A549 (cell line): ENCODE measurements around the gene SSBP3.

Experiments
- CTCF ChIP-seq: fragments of >200 bp; sonication (Bioruptor Twin); formaldehyde crosslinking; IDR thresholded peaks from 3 replicates; pipeline ENCODE4 v1.5.1; 2016
- EP300 ChIP-seq, 2 experiments: fragments of >200 bp; sonication (Bioruptor Twin); formaldehyde crosslinking; IDR thresholded peaks; 2 replicates in 1 of 2; 3 replicates in 1 of 2; pipeline ENCODE4 v1.6.1; 2016 to 2017
- JUNB ChIP-seq: fragments of >200 bp; sonication (Bioruptor Twin); formaldehyde crosslinking; IDR thresholded peaks from 2 replicates; pipeline ENCODE4 v1.6.1; 2016
- PHF8 ChIP-seq: fragments of 200-600 bp; sonication (generic); IDR thresholded peaks from 2 replicates; pipeline ENCODE4 v1.6.1; 2016; ENCODE audit warnings: low read depth, mild to moderate bottlenecking, antibody characterized with exemption, moderate library complexity, borderline replicate concordance
- POLR2A ChIP-seq: IDR thresholded peaks from 2 replicates; pipeline ENCODE4 v1.6.1; 2012; ENCODE audit warnings: mild to moderate bottlenecking, low read length
- USF2 ChIP-seq: fragments of 450-650 bp; IDR thresholded peaks from 2 replicates; pipeline ENCODE4 v1.6.1; 2014; ENCODE audit warnings: antibody characterized with exemption
- ZFP36 ChIP-seq: fragments of 450-650 bp; IDR thresholded peaks from 2 replicates; pipeline ENCODE4 v1.6.1; 2014; ENCODE audit warnings: borderline replicate concordance; ENCODE audit not compliant: partially characterized antibody

GRCh38 chr1:54301497-54301896 lies 104.7 kb downstream of the SSBP3 start:
- no peak for TF ChIP-seq JUNB
- no peak for TF ChIP-seq USF2
- no peak for TF ChIP-seq EP300 (IDR thresholded peaks at IDR 0.05)
- TF ChIP-seq CTCF = no peak
- no peak for TF ChIP-seq ZFP36
- TF ChIP-seq POLR2A = no peak
- no peak for TF ChIP-seq PHF8
